ENCODE results near the gene ACTL8. TPM values are rescaled to one million over a fixed set of nuclear protein-coding genes. Genes with fewer than 3 reads are reported as not detected.

The ACTL8 gene
- total RNA-seq, 1 experiment from 2014 or later = not detected

DNA sequence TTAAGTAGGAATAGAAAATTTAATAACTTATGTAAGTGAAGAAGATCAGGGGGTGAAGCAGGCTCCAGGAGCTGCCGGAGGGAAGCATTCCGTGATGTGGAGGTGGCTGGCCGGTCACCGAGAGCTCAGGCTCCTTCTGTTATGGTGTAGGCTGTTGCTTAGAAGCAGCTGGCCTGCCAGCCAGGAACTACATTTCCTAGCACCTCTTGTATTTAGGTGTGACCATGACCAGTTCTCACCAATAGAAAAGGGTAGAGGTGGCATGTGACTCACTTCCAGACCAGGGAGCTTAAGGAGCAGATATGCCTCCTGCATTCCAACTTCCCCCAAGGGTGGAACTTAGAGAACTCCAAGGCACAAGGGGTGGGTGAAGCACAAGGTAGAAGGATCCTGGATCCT is 120.7 kb downstream of the ACTL8 start:
- intact Hi-C loops (cut with micrococcal nuclease; ENCODE audit: unreplicated experiment) = no loop called here
- no TSS peak for BruUV-seq (replicated peaks)
- peaks cover 41% of the 10 kb centered on the region for H3K27me3 Mint-ChIP-seq (ENCODE audit: unreplicated experiment)
- TF ChIP-seq CTCF (IDR thresholded peaks at IDR 0.05; ENCODE audit: unreplicated experiment) = no peak
- no peak for DNase-seq
- no peaks in the 10 kb centered on the region for H3K4me1 Mint-ChIP-seq (ENCODE audit: low read depth, unreplicated experiment)
- no peak overlapping the region for H3K27ac Mint-ChIP-seq (ENCODE audit: unreplicated experiment)
- CTCF ChIA-PET = no interaction called here
- no peaks in the 10 kb centered on the region for H3K9me3 Mint-ChIP-seq (ENCODE audit: low read depth, unreplicated experiment)
- H3K4me3 Mint-ChIP-seq (ENCODE audit: low read depth, unreplicated experiment) = no peak overlapping the region
- H3K36me3 Mint-ChIP-seq (ENCODE audit: insufficient read depth, unreplicated experiment) = no peaks in the 10 kb centered on the region

Other genes with a start within 250 kb of the ACTL8 start
- gene ARHGEF10L, start 215.6 kb upstream of the ACTL8 start, total RNA-seq (2022) = 19.6 and 20.1 TPM in 2 replicates